GM12872 (cell line): ENCODE results near the gene OSBPL2.

Source experiments
- CTCF ChIP-seq: IDR thresholded peaks from 3 replicates; pipeline ENCODE4 v1.5.1; 2011; ENCODE audit warnings: low read depth, mild to moderate bottlenecking, low read length, moderate library complexity; ENCODE audit not compliant: insufficient read depth

OSBPL2 gene

DNA sequence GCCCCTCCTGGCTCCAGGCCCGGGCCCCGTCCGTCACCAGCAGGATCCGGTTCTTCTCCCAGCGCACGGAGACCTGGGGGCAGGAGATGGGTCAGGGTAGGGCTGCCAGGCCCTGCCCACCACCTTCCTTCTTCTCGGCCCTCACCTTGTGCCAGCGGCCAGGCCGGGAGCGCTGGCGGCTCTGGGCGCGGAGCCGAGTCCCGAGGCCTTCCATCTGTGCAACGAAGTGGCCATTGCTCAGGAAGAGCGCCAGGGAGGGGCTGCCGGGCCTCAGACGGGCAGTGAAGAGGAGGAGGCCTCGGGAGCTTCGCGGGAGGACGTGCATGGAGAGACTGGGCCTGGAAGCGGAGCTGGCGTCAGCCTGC lies 72.4 kb downstream of the OSBPL2 start:
- no peak for TF ChIP-seq CTCF

- no peak for TF ChIP-seq CTCF
These were observed 72.8 kb downstream of the OSBPL2 start for GRCh38 chr20:62311150-62311549.

DNA sequence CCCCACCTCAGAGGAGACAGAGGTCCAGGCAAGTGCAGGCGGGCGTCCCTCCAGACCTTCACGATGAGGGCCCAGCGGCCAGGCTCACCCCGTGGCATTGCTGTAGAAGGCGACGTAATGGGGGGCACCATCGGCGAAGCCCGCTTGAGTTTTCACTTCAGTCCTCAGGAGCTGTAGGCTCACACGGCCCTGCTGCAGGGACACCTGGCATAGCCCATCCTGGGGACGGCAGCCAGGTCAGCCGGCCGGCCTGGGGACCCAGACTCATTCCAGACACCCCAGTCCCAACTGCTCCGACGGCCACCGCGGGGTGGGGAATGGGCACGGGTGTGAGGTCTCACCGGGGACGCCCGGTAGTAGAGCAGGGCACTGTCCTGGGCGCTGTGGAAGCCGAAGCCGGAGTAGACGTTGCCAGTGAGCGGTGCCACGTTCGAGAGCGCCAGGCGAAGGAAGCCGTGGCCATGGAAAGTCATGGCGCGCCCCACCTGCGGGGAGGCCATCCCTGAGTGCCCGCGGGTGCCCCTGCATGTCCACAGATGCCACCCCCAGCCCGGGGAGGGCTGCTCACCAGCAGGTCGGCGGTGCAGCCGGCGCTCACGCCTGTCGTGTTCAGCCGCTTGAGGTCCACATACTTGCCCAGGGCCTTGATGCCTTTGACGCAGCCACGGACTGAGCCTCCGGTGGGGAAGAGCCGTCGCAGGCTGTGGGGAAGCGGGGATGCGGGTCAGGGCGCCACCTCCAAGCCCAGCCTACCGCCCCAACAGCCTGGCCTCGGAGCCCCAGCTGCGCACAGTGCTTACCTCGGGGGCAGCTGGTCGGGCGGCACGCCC lies 73.7 kb downstream of the OSBPL2 start:
- TF ChIP-seq CTCF = no peak

- no peak for TF ChIP-seq CTCF
These were observed 74.3 kb downstream of the OSBPL2 start for GRCh38 chr20:62312662-62312977.

- TF ChIP-seq CTCF = no peak
These were observed 74.7 kb downstream of the OSBPL2 start for GRCh38 chr20:62313021-62313420.

DNA sequence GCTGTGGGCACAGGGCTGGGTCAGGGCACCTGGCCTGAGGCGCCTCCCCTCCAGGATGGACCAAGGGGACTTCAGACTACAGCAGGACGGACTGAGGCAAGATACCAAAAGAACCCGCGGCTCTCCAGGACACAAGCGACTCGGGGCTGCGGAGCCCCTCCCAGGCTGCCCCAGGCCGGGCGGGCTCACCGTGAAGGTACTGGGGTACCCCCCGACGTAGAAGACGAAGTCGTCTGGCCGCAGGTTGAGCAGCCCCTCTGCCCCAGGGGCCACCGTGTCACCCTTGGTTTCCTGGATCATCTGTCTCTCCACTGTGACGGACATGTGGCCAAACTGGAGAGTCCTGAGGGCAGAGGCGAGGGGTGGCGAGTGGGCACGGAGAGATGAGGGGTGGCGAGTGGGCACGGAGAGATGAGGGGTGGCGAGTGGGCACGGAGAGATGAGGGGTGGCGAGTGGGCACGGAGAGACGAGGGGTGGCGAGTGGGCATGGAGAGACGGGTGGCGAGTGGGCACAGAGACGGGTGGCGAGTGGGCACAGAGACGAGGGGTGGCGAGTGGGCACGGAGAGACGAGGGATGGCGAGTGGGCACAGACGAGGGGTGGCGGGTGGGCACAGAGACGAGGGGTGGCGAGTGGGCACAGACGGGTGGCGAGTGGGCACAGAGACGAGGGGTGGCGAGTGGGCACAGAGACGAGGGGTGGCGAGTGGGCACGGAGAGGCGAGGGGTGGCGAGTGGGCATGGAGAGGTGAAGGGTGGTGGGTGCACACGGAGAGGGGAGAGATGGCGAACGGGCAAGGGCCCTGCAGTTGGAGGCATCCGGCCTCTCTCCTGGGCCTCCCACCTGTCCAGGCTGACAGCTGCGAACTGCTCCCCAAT lies 75.4 kb downstream of the OSBPL2 start:
- TF ChIP-seq CTCF = no peak

DNA sequence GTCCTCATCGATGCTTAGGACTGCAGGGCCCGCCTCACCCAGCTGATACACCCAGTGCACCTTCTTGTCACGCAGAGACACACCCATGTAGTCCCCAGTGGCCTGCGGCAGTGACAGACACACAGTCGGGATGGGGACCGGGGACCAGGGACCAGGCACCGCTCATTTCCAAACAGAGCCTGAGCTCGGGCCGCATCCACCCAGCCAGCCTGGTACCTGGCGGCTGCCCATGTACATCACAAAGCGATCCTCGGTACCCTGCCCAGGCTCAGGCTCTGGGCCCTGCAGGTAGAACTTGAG lies 76.0 kb downstream of the OSBPL2 start:
- TF ChIP-seq CTCF = no peak
